ENCODE data around the gene NPTN.
"Not testable (repeated sequence)": the region's sequence is repeated elsewhere in the genome, so short reads cannot be mapped to it uniquely, and the experiment has no call there.

Gene NPTN

GRCh38 chr15:73600413-73601335 is 32.5 kb downstream of the NPTN start:
- no peak for DNase-seq

DNA sequence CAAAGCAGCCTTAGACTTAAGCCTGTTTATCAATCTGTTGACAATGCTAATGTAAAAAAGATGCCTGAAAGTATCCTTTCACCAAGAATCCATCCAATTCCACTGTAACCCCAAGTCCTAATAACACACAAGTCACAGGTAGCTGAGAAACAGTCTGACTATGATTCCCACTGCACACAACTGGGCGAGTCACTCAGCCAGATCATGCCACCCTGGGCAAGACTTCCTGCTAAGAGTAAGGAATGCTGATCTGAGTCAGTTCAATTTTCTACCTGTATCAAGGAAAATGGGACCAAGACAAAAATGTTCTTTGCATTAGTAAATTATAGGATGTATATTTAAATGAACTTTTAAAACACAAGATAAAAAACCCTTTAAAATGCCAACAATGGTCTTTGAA is 33.3 kb downstream of the NPTN start:
- no peak for DNase-seq

GRCh38 chr15:73598530-73599160 is 34.5 kb downstream of the NPTN start:
- DNase-seq, result no peak

GRCh38 chr15:73597036-73597638 is 36.1 kb downstream of the NPTN start:
- DNase-seq, result no peak

GRCh38 chr15:73596174-73596573 is 37.0 kb downstream of the NPTN start:
- DNase-seq, result no peak

GRCh38 chr15:73594109-73594508 is 39.1 kb downstream of the NPTN start:
- no peak for DNase-seq

DNA sequence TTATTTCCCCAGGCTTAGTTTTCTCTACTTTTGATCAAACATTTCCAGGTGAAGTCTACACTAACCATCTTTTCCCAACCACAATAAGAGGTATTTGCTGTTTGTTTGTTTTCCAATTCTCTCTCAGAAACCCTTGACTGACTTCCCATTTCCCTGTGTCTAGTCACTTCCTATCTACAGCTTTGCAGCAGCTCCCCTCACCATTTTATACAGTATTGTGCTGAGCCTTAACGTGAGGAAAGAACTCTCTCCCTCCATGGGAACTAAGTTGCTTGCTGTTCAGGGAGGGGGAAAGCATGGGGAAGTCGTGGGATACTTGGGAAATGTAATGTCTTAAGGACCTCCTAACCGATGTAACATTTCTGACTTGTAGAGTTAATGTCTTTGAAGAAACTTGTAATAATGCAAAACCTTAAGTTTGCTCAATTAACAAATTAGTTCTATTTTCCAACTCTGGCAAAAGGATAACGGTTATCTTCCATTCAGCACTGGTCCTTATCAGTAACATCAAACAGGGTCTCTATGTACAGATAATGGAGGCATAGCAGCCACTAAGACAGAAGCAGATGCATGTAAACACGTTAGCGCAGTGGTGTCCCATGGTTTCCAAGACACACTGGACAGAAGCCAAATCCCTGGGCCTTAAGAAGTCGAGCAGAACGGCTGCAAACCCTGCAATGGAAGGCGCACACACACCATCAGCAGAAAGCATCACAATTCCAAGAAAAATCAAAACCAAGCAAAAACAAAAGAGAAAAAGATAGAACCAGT is 39.7 kb downstream of the NPTN start:
- DNase-seq, result peak; percentile 22 to 80 (median 76)

GRCh38 chr15:73590263-73590662 is 42.9 kb downstream of the NPTN start:
- DNase-seq, result no peak

GRCh38 chr15:73589766-73590165 is 43.4 kb downstream of the NPTN start:
- DNase-seq, result no peak

DNA sequence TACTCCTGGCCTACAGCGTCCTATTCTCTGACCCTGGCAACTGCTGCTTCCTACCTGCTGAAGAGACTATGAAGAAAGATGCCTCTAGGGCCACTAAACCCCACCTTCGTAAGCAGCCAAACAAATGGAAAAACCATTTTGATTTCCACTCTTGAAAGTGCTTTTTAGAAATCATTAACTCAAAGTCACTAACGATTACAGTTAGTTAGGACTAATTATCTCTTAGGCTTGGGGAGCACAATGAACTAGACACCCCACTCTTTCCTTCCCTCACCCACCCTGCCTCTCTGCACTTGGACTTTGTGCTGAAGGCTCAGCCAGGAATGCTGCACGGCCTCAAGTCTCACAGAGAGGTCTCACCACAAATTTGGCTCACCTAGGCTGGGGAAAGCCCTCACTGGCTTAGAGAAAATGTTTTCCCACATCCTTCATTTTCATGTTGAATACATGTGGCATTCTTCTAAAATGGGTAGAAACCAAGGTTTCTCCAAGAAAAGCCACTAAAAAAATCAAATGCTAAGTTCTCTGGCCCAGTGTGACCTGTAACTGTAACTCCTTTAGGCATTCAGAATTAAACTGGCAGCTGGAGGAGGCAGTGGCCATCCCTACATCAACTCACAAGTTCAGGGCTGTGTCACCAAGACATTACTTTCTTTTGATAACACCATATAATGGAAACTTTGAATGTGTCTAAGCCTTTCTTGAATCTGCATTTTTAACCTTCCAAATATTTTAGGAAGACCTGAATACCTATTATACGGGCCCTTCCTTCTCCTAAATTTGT is 47.1 kb downstream of the NPTN start:
- no peak for DNase-seq

DNA sequence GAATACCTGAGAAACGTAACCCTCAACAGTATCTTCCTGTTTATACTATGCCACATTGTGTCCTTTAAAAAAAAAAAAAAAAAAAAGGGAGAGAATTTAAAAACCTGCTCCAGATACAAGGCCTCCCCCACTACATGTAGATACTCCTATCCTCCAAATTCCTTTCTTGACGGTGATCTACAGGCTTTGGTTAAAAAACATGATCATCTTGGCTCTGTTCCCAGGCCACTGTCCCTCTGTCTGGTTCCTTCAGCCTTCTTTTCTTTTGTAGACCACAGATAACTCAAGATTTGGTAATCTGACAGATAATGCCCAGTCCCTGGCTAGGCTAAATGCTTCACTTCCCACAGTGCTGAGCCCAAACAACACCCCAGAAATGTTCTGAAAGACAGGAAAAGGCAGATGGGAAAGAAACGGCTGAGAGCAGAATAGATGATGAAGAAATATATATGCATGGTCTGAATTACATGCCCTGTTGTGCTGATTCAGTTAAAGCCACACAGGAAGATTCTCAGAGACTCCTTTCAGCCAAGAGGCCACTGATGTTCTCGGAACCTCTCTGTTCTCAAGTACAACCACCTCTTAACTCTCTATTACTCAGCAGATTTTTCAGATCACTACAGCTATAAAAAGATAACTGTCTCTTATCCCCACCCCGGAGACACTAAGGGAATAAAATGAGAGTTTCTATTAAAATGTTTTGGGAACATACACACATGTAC is 48.3 kb downstream of the NPTN start:
- DNase-seq, result no peak

DNA sequence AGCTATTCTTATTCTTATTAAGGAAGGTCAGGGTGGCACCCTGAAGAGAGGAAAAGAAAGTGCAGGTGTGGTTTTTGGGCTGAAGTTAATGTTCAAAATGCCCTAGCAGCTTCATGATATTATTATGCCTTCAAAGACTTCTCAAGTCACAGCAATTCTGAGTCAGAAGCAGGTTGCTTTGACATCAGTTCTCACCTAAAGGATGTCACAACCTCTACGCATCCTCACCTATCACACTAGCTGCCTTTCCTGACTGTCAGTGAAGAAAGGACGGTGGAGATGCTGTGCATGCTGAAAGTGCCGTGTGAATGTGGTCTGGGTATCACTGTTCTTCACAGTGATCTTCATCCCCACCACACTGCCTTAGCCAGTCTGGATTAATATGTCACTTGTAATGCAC is 49.6 kb downstream of the NPTN start:
- no peak for DNase-seq

DNA sequence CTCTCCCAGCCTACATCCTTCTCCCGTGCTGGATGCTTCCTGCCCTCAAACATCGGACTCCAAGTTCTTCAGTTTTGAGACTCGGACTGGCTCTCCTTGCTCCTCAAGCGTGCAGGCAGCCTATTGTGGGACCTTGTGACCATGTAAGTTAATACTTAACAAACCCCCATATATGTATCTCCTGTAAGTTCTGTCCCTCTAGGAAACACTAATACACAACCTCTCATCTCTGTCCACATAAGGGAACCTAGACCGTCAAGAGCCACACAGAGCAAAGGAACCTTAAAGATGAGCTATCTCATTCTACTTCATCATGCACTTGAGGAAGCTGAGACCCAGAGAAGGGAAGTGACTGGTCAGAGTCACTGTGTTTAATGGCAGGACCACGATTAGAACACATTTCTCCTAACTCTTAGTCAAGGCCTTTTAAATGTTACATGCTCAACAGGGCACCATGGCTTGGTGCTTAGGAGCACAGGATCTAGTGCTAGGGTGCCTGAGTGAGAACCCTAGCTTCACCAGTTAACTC is 50.3 kb downstream of the NPTN start:
- no peak for DNase-seq

GRCh38 chr15:73578026-73578425 is 55.2 kb downstream of the NPTN start:
- DNase-seq, result no peak

DNA sequence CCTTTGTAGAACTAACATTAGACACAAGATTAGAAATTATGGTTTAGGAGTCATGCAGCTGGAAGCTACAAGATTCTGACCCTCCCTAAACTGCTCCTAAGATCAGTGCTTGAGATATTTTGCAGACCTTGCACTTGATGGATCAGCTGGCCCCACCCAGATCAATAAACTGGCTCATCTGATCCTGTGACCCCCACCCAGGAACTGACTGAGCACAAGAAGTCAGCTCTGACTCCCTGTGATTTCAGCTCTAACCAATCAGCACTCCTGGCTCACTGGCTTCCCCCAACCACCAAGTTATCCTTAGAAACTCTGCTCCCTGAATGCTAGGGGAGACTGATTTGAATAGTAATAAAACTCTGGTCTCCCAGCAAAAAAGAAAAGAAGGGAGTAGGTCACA is 55.6 kb downstream of the NPTN start:
- DNase-seq, result not testable (repeated sequence)

- no peak for DNase-seq
Observed at GRCh38 chr15:73575636-73576247, 57.4 kb downstream of the NPTN start.

- no peak for DNase-seq
Observed at GRCh38 chr15:73573572-73573971, 59.6 kb downstream of the NPTN start.

- no peak for DNase-seq
Observed at GRCh38 chr15:73573037-73573436, 60.2 kb downstream of the NPTN start.

DNA sequence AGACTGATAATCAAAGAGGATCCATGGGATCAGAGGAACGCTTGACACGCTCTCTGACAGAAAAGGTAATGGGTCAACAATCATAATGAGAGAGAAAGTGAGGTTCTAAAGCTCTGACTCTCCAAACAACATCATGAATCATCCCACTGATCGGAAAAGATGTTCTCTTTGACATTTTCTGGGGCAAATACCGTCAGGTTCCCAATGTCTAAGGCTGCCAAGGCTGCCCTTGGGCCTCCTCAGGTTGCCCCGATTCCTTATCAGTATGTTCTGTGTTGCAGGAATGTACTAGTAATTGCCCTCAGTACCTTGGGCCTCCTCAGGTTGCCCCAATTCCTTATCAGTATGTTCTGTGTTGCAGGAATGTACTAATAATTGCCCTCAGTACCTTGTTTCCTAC is 60.9 kb downstream of the NPTN start:
- DNase-seq, result no peak

DNA sequence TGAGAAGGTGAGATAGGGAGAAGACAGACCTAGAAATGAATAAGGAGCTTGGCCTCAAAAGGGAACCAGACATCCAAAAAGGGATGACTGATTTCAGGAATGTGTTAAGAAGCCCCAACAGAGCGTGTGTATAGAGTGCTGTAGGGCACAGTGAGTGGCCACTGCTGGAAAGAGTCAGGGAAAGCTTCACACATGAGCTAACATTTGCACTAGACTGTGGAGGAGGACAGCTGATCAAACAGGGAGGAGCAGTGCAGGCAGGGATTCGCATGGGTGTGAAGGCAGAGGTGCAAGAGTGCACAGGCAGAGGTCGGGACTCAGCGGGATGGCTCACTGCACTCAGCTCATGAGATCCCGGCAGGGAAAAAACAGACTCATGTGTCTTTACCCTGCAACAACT is 61.8 kb downstream of the NPTN start:
- DNase-seq, result peak; percentile 35 to 80 (median 77)
